HEK293 (cell line): Measurements from ENCODE around the gene DUS3L.

ENCODE experiments used
- CTCF ChIA-PET: fragments of 350-600 bp; formaldehyde crosslinking; extraction: SDS; loops from one replicate; lab custom pipeline; 2021; ENCODE audit warnings: antibody characterized with exemption; lab: Yijun Ruan, JAX
- POLR2A ChIA-PET: fragments of 300-600 bp; formaldehyde crosslinking; extraction: SDS; loops from one replicate; lab custom pipeline; 2020; ENCODE audit warnings: antibody characterized with exemption, inconsistent platforms; lab: Yijun Ruan, JAX
- H3K27ac ChIP-seq: fragments of 200-500 bp; sonication (Bioruptor generic); 2 replicates; pipeline ENCODE4 v1.5.1; 2014; ENCODE audit warnings: low read depth, low read length, control low read depth, inconsistent platforms; ENCODE audit errors: extremely low read depth
- H3K36me3 ChIP-seq, 2 experiments: fragments of 200-500 bp in 1 of 2; sonication (Bioruptor generic) in 1 of 2; 1 replicate in 1 of 2; 2 replicates in 1 of 2; pipeline ENCODE4 v1.5.1; 2014 to 2017; ENCODE audit warnings: inconsistent platforms in 2 of 2, low read length in 2 of 2; ENCODE audit not compliant: control insufficient read depth in 2 of 2, insufficient read depth in 1 of 2
- H3K4me1 ChIP-seq: fragments of 200-500 bp; sonication (Bioruptor generic); 2 replicates; pipeline ENCODE4 v1.5.1; 2014; ENCODE audit warnings: mild to moderate bottlenecking, low read length, inconsistent platforms; ENCODE audit not compliant: control insufficient read depth, insufficient read depth
- H3K4me3 ChIP-seq: 2 replicates; pipeline ENCODE4 v1.5.1; 2011; ENCODE audit warnings: low read depth, mild to moderate bottlenecking, control low read depth, low read length, moderate library complexity
- H3K9me3 ChIP-seq: fragments of 200-500 bp; sonication (Bioruptor generic); 2 replicates; pipeline ENCODE4 v1.5.1; 2014; ENCODE audit warnings: low read depth, low read length, inconsistent platforms; ENCODE audit not compliant: control insufficient read depth, insufficient read depth
- BCL11A ChIP-seq: fragments of 450-650 bp; formaldehyde crosslinking; IDR thresholded peaks from 2 replicates; pipeline ENCODE4 v1.5.1; 2016; ENCODE audit warnings: low read depth, missing biosample characterization, missing genetic modification characterization
- GLI2 ChIP-seq: fragments of 450-650 bp; formaldehyde crosslinking; IDR thresholded peaks from 2 replicates; pipeline ENCODE4; 2017; ENCODE audit warnings: missing biosample characterization, missing genetic modification characterization, low read depth, borderline replicate concordance
- GLIS1 ChIP-seq: fragments of 450-650 bp; formaldehyde crosslinking; IDR thresholded peaks from 2 replicates; pipeline ENCODE4 v1.5.1; 2016; ENCODE audit warnings: missing biosample characterization, missing genetic modification characterization
- HIC1 ChIP-seq: fragments of 450-650 bp; formaldehyde crosslinking; IDR thresholded peaks from 2 replicates; pipeline ENCODE4 v1.5.1; 2016; ENCODE audit warnings: missing biosample characterization, missing genetic modification characterization
- INSM2 ChIP-seq: fragments of 450-650 bp; formaldehyde crosslinking; IDR thresholded peaks from 2 replicates; pipeline ENCODE4 v1.5.1; 2016; ENCODE audit warnings: missing biosample characterization, missing genetic modification characterization
- KLF8 ChIP-seq: fragments of 450-650 bp; formaldehyde crosslinking; IDR thresholded peaks from 2 replicates; pipeline ENCODE4 v1.5.1; 2016; ENCODE audit warnings: missing biosample characterization, missing genetic modification characterization
- SP2 ChIP-seq: fragments of 450-650 bp; formaldehyde crosslinking; IDR thresholded peaks from 2 replicates; pipeline ENCODE4 v1.5.1; 2016; ENCODE audit warnings: missing biosample characterization, missing genetic modification characterization
- SP7 ChIP-seq: fragments of 450-650 bp; formaldehyde crosslinking; IDR thresholded peaks from 2 replicates; pipeline ENCODE4 v1.5.1; 2016; ENCODE audit warnings: missing biosample characterization, missing genetic modification characterization
- YY2 ChIP-seq: fragments of 450-650 bp; formaldehyde crosslinking; IDR thresholded peaks from 2 replicates; pipeline ENCODE4 v1.5.1; 2016; ENCODE audit warnings: missing biosample characterization, missing genetic modification characterization
- ZBTB44 ChIP-seq: fragments of 450-650 bp; IDR thresholded peaks from 2 replicates; pipeline ENCODE4 v1.5.1; 2018; ENCODE audit warnings: missing biosample characterization, mild to moderate bottlenecking, missing genetic modification characterization
- ZNF18 ChIP-seq: fragments of 450-650 bp; formaldehyde crosslinking; IDR thresholded peaks from 2 replicates; pipeline ENCODE4 v1.5.1; 2016; ENCODE audit warnings: missing biosample characterization, missing genetic modification characterization
- ZNF24 ChIP-seq: fragments of 450-650 bp; formaldehyde crosslinking; IDR thresholded peaks from 2 replicates; pipeline ENCODE4 v1.5.1; 2016; ENCODE audit warnings: missing biosample characterization, missing genetic modification characterization
- ZNF274 ChIP-seq, 2 experiments: fragments of 200-500 bp in 1 of 2; fragments of 450-650 bp in 1 of 2; sonication (Bioruptor generic) in 1 of 2; formaldehyde crosslinking in 1 of 2; IDR thresholded peaks; 2 replicates each; pipeline versions ENCODE4 v1.5.1 to v1.6.1; 2014 to 2016; ENCODE audit warnings: borderline replicate concordance in 1 of 2, inconsistent platforms in 1 of 2, low read length in 1 of 2, missing biosample characterization in 1 of 2, missing genetic modification characterization in 1 of 2
- ZNF302 ChIP-seq: fragments of 450-650 bp; formaldehyde crosslinking; IDR thresholded peaks from 2 replicates; pipeline ENCODE4 v1.5.1; 2016; ENCODE audit warnings: missing biosample characterization, missing genetic modification characterization, low read depth
- ZNF521 ChIP-seq: fragments of 450-650 bp; formaldehyde crosslinking; IDR thresholded peaks from 2 replicates; pipeline ENCODE4 v1.5.1; 2017; ENCODE audit warnings: missing biosample characterization, mild to moderate bottlenecking, missing genetic modification characterization
- ZNF558 ChIP-seq: fragments of 450-650 bp; formaldehyde crosslinking; IDR thresholded peaks from 2 replicates; pipeline ENCODE4 v1.5.1; 2016; ENCODE audit warnings: missing biosample characterization, missing genetic modification characterization
- ZNF585B ChIP-seq: fragments of 450-650 bp; formaldehyde crosslinking; IDR thresholded peaks from 2 replicates; pipeline ENCODE4 v1.5.1; 2016; ENCODE audit warnings: missing biosample characterization, missing genetic modification characterization
- ZNF610 ChIP-seq: fragments of 450-650 bp; formaldehyde crosslinking; IDR thresholded peaks from 2 replicates; pipeline ENCODE4 v1.5.1; 2016; ENCODE audit warnings: missing biosample characterization, missing genetic modification characterization, borderline replicate concordance
- ZNF639 ChIP-seq: fragments of 450-650 bp; formaldehyde crosslinking; IDR thresholded peaks from 2 replicates; pipeline ENCODE4 v1.5.1; 2016; ENCODE audit warnings: missing biosample characterization, missing genetic modification characterization
- ZNF701 ChIP-seq: fragments of 450-650 bp; formaldehyde crosslinking; IDR thresholded peaks from 2 replicates; pipeline ENCODE4 v1.5.1; 2016; ENCODE audit warnings: missing biosample characterization, missing genetic modification characterization
- ZNF707 ChIP-seq: fragments of 450-650 bp; formaldehyde crosslinking; IDR thresholded peaks from 2 replicates; pipeline ENCODE4 v1.5.1; 2016; ENCODE audit warnings: missing biosample characterization, missing genetic modification characterization
- ZNF776 ChIP-seq: fragments of 450-650 bp; formaldehyde crosslinking; IDR thresholded peaks from 2 replicates; pipeline ENCODE4 v1.5.0; 2017; ENCODE audit warnings: missing biosample characterization, missing genetic modification characterization, borderline replicate concordance
- ZNF777 ChIP-seq: fragments of 450-650 bp; formaldehyde crosslinking; IDR thresholded peaks from 2 replicates; pipeline ENCODE4 v1.5.1; 2017; ENCODE audit warnings: missing biosample characterization, missing genetic modification characterization, borderline replicate concordance

Gene DUS3L

GRCh38 chr19:5827342-5827890 is 36.5 kb upstream of the DUS3L start (continued):
- TF ChIP-seq GLIS1 (tag by site-specific recombination) (peak; percentile 11; the same call in 1 of the 2 replicates), ZNF639 (no peak), ZBTB44 (tag by site-specific recombination) (no peak)
- TF ChIP-seq, all 188 proteins: peak for 7

- POLR2A ChIA-PET, result interaction anchor here (1.8 to 2.6 kb wide), 2 partner anchors 23 to 77 kb away, joined by 10 to 35 read pairs; partner anchors contain the start of genes NDUFA11, NRTN and VMAC
- no peak overlapping the region; the same call in 1 of the 2 replicates for H3K4me3 ChIP-seq
- TF ChIP-seq KLF8 (tag by site-specific recombination), result no peak; the same call in 1 of the 2 replicates
- TF ChIP-seq ZNF776 (tag by site-specific recombination), result no peak
- TF ChIP-seq ZNF18 (tag by site-specific recombination), result no peak
- TF ChIP-seq INSM2 (tag by site-specific recombination), result no peak
- no peak for TF ChIP-seq ZNF521
- TF ChIP-seq HIC1 (tag by site-specific recombination), result peak; percentile 47; the same call in 1 of the 2 replicates
- TF ChIP-seq GLI2 (tag by site-specific recombination), result no peak
- TF ChIP-seq SP2 (tag by site-specific recombination), result peak; percentile 49
- TF ChIP-seq ZNF701, result no peak
- no peak for TF ChIP-seq ZNF274 (IDR thresholded peaks at IDR 0.05; ENCODE audit: low read length)
- TF ChIP-seq ZNF274 (tag by site-specific recombination; IDR thresholded peaks at IDR 0.05; ENCODE audit: borderline replicate concordance), result no peak
- TF ChIP-seq ZNF558 (tag by site-specific recombination), result no peak
- no peak for TF ChIP-seq YY2 (tag by site-specific recombination)
- no peak for TF ChIP-seq ZNF24 (tag by site-specific recombination)
- TF ChIP-seq ZNF777 (tag by site-specific recombination), result no peak
- no peak for TF ChIP-seq ZNF585B (tag by site-specific recombination)
- TF ChIP-seq BCL11A (tag by site-specific recombination), result no peak
- TF ChIP-seq ZNF610 (tag by site-specific recombination), result no peak; the same call in 1 of the 2 replicates
- no peak for TF ChIP-seq ZNF302 (tag by site-specific recombination)
- no peak for TF ChIP-seq ZNF707 (tag by site-specific recombination)
- TF ChIP-seq SP7 (tag by site-specific recombination), result peak; percentile 66
Measured at GRCh38 chr19:5826531-5827341, 35.8 kb upstream of the DUS3L start.

More at GRCh38 chr19:5826531-5827341, 35.8 kb upstream of the DUS3L start:
- Histone ChIP-seq H3K27ac (no peak overlapping the region), H3K36me3 (no peaks in the 10 kb centered on the region), H3K9me3 (no peaks in the 10 kb centered on the region), H3K4me1 (peaks cover 6% of the 10 kb centered on the region)
- CTCF ChIA-PET, result interaction anchor here (0.6 to 3.2 kb wide), 3 partner anchors 20 to 106 kb away, joined by 3 to 27 read pairs (median 6); partner anchors contain the start of gene NRTN
